LHCN-M2 (cell line): Measurements from ENCODE around the gene HEXIM1. TPM values are rescaled to one million over a fixed set of nuclear protein-coding genes. Genes with fewer than 3 reads are reported as not detected.
A peak's percentile ranks its signal among the peaks of the same experiment; 100 is the strongest.

ENCODE experiments used
- DNase-seq: peaks from one replicate; pipeline ENCODE4 v3.0.0-alpha.2; 2012; ENCODE audit warnings: low read depth
- total RNA-seq: library from RNA; depleted of rRNA; stranded (reverse); fragments of >200 nt; gene quantifications from 2 replicates; pipeline ENCODE4 v1.2.3, GENCODE V29; 2014

HEXIM1 gene
- total RNA-seq, 1 experiment from 2014 or later: 11.1 TPM

DNA sequence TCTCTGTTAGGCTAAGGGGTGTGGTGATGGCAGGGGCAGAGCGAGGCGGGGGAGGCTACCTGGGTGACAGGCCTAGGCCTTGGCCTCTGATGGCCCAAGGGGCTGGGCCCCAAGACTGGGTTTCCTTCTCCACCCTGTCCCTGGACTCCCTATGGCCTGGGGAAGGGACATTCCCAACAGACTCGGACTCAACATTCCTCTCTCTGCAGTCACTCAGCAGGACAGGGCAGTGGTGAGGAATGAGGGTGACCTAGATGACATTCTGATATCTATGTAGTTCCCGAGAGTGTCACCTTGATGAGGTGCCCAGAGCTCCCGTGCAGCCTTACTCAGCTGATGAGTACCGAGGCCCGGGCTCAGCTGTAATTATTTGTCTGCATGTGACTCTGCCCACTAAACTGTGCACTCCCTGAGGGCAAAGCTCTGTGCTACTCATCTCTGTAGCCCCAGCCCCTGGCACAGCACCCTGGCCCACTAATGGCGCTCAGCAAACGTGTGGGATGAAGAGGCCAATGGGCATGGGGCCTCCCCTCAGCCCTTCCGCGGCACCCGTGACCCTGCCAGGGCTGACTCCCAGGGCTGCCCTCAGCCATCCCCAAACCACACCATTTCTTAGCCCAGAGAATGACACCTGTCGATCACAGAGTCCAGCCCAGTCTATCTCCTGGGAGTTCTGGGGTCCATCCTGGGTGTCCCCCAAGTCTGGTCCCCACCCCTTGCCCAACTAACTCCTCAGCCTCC is 18.2 kb upstream of the HEXIM1 start:
- no peak for DNase-seq

DNA sequence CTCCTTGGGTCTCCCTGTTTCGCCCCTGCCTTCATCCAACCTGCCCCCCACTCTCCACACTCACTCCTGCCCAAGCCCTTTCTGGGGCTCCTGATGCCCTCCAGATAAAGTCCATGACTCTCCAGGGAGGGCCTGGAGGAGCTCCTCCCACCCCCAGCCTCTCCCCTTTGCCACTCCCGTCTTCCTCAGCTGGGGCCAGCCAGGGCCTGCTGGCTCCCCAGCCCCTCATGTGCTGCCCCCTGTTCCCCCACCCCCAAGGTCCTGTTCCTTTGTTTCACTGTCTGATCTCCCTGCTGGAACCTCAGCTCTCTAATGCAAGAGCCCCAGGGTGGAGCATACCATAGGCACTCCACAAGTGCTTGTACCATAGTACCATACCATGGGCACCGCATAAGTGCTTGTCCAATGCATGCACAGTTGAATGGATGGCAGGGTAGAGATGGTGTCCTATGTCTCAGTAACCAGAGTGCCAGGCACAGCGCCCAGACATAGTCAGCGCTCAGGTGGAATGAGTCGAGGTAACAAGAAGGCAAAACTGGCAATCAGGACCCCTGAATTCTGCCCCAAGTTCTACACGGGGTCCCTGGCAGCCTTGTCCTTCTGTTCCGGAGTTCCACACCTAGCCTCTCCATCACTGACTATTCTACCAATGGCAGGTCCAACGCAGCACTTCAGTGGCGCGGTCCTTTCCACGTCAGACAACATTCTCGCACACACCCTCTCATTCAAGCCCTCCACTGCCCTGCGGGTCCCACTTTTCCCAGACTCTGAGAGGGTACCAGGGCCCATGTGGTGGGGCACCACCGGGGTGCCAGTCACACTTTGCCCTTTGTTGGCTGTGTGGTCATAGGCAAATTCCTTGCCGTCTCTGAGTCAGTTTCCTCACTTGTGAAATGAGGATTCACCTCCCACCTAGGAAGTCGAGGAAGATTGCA is 17.3 kb upstream of the HEXIM1 start:
- no peak for DNase-seq

DNA sequence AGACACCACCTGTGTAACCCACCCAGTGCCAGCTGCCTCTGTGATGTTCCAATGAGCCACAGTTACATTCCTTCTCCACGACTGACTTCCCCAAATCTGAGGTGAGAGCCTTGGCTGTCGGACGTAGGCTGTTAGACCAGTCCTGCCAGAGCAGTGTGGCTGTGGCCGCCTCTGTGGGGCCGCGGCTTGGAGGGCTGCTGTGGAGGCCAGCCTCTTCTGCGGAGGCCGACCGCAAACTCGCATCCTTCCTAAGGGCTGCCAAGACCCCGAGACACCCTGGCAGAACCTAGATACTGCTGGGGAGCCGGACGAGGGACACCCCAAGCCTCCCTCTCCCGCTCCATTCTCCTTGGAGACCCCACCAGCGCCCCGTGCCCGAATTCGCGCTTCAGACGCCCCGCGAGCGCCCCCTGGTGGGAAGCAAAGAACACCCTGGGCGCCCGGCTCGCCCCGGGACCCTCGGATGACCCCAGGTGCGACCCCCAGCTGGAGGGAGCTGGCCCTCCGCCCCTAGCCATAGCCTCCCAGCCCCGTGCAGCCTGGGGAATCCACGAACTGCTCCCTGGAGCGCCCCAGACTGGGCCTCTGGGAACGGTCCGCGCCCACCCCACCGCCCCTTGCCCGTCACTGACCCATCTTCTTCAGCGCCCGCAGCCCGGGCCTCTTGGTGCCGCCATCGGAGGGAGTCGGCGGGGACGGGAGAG is 16.5 kb upstream of the HEXIM1 start:
- peak; percentile 31 for DNase-seq

DNA sequence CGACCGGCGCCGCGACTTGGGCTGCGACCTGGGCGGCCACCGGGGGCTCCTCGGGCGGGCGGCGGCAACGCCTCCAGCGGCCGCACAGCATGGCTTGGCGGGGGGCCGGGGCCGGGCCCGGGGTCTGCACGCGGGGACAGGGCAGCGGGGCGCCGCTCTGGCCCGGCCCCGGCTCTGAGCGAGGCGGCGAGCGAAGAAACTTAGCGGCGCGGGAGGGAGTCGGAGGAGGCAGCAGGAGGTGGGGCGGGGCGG is 16.0 kb upstream of the HEXIM1 start, which contains the start of gene PLCD3:
Gene PLCD3, minus strand, starts transcription at position 196 of the 252 bp plus-strand sequence. Its CDS starts 105 bp downstream, at position 91.
- no peak for DNase-seq

DNA sequence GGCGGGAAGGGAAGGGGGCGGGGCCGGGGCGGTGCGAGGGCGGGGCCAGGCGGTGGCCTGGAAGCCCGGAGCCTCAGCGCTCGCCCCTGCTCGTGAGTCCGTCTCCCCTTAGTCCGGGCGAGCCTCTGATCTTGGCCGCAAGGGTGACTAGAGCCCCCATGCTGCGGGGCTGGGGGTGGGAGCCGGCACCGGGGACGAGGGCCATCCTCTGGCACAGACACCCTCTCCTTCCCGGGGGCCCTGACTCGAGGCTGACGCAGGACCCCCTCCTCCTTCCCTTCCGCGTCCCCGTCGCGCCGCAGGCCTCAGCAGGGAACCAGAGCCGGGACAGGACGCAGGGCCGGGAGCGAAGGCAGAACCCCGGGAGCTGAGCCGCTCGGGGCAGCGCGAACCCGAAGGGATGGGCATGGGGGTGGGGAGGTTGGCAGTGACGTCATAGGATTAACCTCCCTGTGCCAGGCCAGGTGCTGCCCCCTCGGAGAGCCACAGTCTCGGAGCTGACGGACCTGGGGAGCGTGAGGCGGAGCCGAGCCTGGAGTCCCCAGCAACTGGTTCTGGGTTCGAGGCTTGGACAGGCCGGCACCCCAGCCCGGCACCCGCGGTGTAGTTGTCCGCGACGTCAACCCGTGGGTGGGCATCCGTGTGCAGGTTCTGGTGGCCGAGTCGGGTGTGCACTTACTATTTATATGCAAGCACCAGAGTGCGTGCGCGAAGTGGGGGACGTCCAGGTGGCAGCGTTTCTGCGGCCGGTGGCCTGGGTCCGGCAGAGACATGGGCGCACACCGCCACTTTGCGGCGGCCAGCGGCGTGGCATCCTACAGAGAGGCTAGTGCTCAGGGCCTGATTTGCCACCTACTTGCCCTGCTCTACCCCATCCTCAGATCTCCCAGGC is 15.5 kb upstream of the HEXIM1 start:
- peak; percentile 71 for DNase-seq

DNA sequence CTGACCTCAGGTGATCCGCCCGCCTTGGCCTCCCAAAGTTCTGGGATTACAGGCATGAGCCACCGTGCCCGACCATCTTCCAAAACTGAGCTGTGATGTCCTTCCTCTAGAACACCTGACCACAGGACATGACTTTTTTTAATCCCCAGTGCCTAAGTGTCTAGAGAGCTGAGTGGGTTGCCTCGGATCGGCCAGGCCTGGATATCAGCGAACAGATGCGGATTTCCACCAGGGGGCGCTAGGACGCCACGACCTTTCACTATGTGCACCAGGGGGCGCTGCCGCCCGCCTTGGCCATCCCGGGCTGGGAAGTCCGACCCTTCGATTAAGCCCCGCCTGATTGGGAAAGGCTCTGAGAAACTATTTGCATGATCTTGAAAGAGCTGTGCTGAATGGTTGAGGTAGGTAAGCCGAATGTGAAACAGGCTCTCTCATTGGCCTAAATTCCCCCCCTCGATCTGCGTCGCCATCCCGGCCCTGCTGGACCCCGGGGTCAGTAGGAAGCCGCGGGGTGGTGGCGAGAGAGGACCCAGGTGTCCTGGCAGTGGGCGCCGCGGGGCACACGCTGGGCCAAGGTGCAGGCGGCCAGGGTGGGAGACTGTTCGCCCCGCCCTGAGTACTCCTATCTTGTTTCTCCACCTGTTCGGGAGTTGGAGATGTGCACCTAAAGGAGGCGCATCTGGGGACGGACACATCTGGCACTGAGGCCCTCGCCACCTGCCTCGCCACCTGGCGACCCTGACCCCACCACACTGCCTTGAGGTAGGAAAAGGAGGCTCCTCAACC is 12.9 kb upstream of the HEXIM1 start, which contains the start of gene ACBD4:
Gene ACBD4, plus strand, starts transcription at position 496 of the 786 bp plus-strand sequence. CDS start 458 bp downstream, outside the sequence.
- DNase-seq: peak; percentile 97

DNA sequence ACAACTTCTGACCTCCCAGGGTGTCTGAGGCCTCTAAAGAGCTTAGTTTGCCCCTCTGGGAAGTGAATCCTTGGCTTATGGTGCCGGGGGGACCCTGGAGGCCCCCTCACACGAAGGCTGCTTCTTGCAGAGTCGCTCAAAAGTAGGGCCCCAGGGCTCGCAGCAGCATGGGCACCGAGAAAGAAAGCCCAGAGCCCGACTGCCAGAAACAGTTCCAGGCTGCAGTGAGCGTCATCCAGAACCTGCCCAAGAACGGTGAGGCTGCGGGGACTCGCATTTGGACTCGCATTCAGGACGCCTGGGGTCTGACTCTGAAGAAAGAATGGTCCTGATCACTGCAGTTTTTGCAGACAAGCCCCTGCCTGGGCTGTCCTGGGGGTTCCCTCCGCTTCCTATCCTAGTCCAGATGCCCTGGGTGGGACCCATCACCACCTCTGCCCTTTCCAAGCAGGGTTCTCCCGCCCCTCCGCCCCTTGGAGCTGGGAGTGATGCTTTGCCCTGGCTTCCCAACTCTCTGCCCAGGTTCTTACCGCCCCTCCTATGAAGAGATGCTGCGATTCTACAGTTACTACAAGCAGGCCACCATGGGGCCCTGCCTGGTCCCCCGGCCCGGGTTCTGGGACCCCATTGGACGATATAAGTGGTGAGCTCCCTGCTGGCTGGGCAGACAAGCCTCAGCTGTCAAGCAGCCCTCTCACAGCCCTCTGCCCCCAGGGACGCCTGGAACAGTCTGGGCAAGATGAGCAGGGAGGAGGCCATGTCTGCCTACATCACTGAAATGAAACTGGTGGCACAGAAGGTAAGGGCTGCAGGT is 12.1 kb upstream of the HEXIM1 start:
- no peak for DNase-seq

DNA sequence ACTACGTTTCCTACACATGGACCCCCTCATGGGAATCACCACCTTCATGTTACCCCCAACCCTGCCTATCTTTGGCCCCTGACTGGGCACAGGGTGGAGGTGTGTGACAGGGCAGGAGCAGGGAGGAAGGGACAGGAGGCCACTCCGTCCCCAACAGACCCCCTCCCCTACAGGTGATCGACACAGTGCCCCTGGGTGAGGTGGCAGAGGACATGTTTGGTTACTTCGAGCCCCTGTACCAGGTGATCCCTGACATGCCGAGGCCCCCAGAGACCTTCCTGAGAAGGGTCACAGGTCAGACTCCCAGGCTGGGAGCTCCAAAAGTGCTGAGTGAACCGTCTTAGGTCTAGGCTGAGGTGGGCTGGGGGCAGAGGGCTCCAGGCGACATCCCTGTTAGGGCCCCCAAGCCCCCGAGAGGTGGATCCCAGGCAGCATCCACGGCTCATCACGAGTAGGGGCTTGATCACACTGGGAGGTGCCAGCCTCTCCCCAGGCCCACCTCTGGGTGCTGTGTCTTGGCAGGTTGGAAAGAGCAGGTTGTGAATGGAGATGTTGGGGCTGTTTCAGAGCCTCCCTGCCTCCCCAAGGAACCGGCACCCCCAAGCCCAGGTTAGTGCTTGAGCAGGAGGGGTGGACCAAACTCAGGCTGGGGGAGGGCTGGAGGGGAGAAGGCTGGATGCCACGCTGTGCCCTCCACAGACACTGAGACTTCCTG is 11.3 kb upstream of the HEXIM1 start:
- no peak for DNase-seq

DNA sequence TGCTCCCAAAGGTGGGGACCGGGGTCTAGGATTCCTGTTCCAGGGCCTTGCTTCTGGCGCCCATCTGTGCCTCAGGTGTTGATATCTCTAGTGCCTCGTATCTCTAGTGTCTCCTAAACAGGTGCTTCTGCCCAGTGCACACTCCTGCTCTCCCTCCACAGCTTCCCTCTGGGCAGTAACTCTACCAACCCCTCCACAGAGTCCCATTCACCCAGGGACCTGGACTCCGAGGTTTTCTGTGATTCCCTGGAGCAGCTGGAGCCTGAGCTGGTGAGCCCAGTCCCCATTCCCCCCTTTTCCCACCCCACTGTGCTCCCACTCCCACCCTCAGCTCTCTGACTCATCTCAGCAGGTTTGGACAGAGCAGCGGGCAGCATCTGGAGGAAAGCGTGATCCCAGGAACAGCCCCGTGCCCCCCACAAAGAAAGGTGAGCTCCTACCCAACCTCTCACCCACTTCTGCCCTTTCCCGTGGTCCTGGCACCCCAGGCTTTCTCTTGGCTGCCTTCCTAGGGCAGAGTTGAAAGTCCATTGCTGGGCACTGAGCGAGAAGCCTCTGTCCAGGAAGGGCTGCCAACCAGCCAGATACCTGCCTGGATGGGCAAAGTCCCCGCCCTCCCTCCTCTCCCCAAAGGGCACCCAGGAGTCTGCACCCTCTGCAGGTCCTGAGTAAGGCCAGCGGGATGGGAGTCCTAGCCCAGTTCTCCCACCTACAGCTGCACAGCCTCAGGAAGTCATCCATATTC is 10.5 kb upstream of the HEXIM1 start:
- DNase-seq: no peak

GRCh38 chr17:45138911-45139532 is 9.3 kb upstream of the HEXIM1 start:
- DNase-seq: no peak

- DNase-seq: no peak
Observed at GRCh38 chr17:45139533-45139920, 8.7 kb upstream of the HEXIM1 start.

- no peak for DNase-seq
Observed at GRCh38 chr17:45143094-45143670, 5.1 kb upstream of the HEXIM1 start.

GRCh38 chr17:45143767-45144198 is 4.5 kb upstream of the HEXIM1 start:
- peak; percentile 29 for DNase-seq

GRCh38 chr17:45144199-45145034 is 3.9 kb upstream of the HEXIM1 start:
- no peak for DNase-seq

GRCh38 chr17:45145035-45145389 is 3.3 kb upstream of the HEXIM1 start:
- DNase-seq: no peak

DNA sequence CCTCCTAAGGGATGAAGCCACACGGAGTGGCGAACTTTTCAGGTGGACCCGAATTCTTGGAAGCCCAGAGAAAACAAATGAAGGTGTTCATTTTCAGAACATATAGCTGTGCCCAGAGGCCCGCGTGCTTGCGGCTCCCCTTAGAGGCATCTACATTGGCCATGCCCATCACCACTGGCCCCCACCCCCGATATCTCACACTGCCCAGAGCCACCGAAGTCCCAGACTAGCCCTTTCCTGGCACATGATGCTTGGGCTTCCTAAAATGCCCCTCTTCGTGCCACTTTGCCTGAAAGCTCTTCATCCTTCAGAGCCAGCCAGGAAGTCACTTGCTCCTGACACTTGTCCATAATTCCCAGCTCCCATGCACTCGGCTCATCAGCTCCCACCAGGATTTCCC is 2.1 kb upstream of the HEXIM1 start:
- DNase-seq: no peak
